Stimulated activated CD4-positive, alpha-beta T cell treated with anti-CD3 and anti-CD28 coated beads, Interleukin-2, amount 100 ng/mL, for 4 hours (primary cell): Measurements from ENCODE around the gene NFKB2.
A peak's percentile ranks its signal among the peaks of the same experiment; 100 is the strongest.

Source experiments
- DNase-seq: peaks from one replicate; pipeline ENCODE4 v3.0.0-alpha.2; 2020; ENCODE audit warnings: low read depth

Gene NFKB2

GRCh38 chr10:102395400-102396316 lies at the start of gene NFKB2:
NFKB2 (plus strand) TSS chr10:102395705; CDS start chr10:102395960, 255 bp downstream.
- DNase-seq = peak; percentile 88

- DNase-seq = no peak
Measured at GRCh38 chr10:102347236-102347828, 48.2 kb upstream of the NFKB2 start.

- DNase-seq = peak; percentile 66
Measured at GRCh38 chr10:102352066-102352715, 43.3 kb upstream of the NFKB2 start.

- DNase-seq = no peak
Measured at GRCh38 chr10:102354451-102354850, 41.1 kb upstream of the NFKB2 start.

GRCh38 chr10:102358712-102359382 lies 36.7 kb upstream of the NFKB2 start:
- DNase-seq = no peak

GRCh38 chr10:102367441-102367840 lies 28.1 kb upstream of the NFKB2 start:
- DNase-seq = no peak

GRCh38 chr10:102368077-102368476 lies 27.4 kb upstream of the NFKB2 start:
- DNase-seq = no peak

GRCh38 chr10:102371295-102371694 lies 24.2 kb upstream of the NFKB2 start:
- DNase-seq = no peak

GRCh38 chr10:102375250-102375649 lies 20.3 kb upstream of the NFKB2 start:
- no peak for DNase-seq

- no peak for DNase-seq
Measured at GRCh38 chr10:102375867-102376266, 19.6 kb upstream of the NFKB2 start.

- DNase-seq = no peak
Measured at GRCh38 chr10:102376901-102377300, 18.6 kb upstream of the NFKB2 start.

GRCh38 chr10:102379383-102379782 lies 16.1 kb upstream of the NFKB2 start:
- DNase-seq = no peak

GRCh38 chr10:102381983-102382382 lies 13.5 kb upstream of the NFKB2 start:
- no peak for DNase-seq

GRCh38 chr10:102382871-102383270 lies 12.6 kb upstream of the NFKB2 start:
- no peak for DNase-seq

- DNase-seq = no peak
Measured at GRCh38 chr10:102384053-102384452, 11.5 kb upstream of the NFKB2 start.

- DNase-seq = no peak
Measured at GRCh38 chr10:102384606-102385429, 10.7 kb upstream of the NFKB2 start.

- DNase-seq = no peak
Measured at GRCh38 chr10:102389894-102390293, 5.6 kb upstream of the NFKB2 start.

- DNase-seq = no peak
Measured at GRCh38 chr10:102392306-102392705, 3.2 kb upstream of the NFKB2 start.

GRCh38 chr10:102393411-102394078 lies 2.0 kb upstream of the NFKB2 start:
- no peak for DNase-seq

- DNase-seq = peak; percentile 98
Measured at GRCh38 chr10:102394079-102394800, 1.3 kb upstream of the NFKB2 start.
